ENCODE data around the gene INPP5E.

The INPP5E gene

GRCh38 chr9:136386018-136386417 lies 53.6 kb downstream of the INPP5E start:
- no peaks in the 10 kb centered on the region for H3K36me3 ChIP-seq (ENCODE audit: control insufficient read depth, insufficient read depth, low read length)

GRCh38 chr9:136385015-136385414 lies 54.6 kb downstream of the INPP5E start:
- Histone ChIP-seq H3K79me2 (no peaks in the 10 kb centered on the region), H3K9ac (no peak overlapping the region), H3K27ac (no peak overlapping the region), H3K27me3 (ENCODE audit: control insufficient read depth, insufficient read depth, low read length) (no peaks in the 10 kb centered on the region), H3K4me1 (no peaks in the 10 kb centered on the region), H3K4me2 (ENCODE audit: low read length) (no peak overlapping the region), H3K4me3 (ENCODE audit: low read depth, low read length) (no peak overlapping the region), H3K36me3 (ENCODE audit: control insufficient read depth, insufficient read depth, low read length) (no peaks in the 10 kb centered on the region), H2AFZ (no peak overlapping the region), H3K9me3 (ENCODE audit: control insufficient read depth, low read length) (no peaks in the 10 kb centered on the region)
- TF ChIP-seq, protein P1, sequence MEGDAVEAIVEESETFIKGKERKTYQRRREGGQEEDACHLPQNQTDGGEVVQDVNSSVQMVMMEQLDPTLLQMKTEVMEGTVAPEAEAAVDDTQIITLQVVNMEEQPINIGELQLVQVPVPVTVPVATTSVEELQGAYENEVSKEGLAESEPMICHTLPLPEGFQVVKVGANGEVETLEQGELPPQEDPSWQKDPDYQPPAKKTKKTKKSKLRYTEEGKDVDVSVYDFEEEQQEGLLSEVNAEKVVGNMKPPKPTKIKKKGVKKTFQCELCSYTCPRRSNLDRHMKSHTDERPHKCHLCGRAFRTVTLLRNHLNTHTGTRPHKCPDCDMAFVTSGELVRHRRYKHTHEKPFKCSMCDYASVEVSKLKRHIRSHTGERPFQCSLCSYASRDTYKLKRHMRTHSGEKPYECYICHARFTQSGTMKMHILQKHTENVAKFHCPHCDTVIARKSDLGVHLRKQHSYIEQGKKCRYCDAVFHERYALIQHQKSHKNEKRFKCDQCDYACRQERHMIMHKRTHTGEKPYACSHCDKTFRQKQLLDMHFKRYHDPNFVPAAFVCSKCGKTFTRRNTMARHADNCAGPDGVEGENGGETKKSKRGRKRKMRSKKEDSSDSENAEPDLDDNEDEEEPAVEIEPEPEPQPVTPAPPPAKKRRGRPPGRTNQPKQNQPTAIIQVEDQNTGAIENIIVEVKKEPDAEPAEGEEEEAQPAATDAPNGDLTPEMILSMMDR (IDR thresholded peaks at IDR 0.05): no peak

More at GRCh38 chr9:136386018-136386417, 53.6 kb downstream of the INPP5E start:
- no peak overlapping the region for H3K9ac ChIP-seq
- H3K79me2 ChIP-seq: no peaks in the 10 kb centered on the region
- no peaks in the 10 kb centered on the region for H3K27me3 ChIP-seq (ENCODE audit: control insufficient read depth, insufficient read depth, low read length)
- no peaks in the 10 kb centered on the region for H3K9me3 ChIP-seq (ENCODE audit: control insufficient read depth, low read length)
- H3K4me1 ChIP-seq: no peaks in the 10 kb centered on the region
- no peak overlapping the region for H2AFZ ChIP-seq
- TF ChIP-seq, protein P1 (IDR thresholded peaks at IDR 0.05): no peak
- no peak overlapping the region for H3K4me2 ChIP-seq (ENCODE audit: low read length)
- no peak overlapping the region for H3K27ac ChIP-seq
- no peak overlapping the region for H3K4me3 ChIP-seq (ENCODE audit: low read depth, low read length)

DNA sequence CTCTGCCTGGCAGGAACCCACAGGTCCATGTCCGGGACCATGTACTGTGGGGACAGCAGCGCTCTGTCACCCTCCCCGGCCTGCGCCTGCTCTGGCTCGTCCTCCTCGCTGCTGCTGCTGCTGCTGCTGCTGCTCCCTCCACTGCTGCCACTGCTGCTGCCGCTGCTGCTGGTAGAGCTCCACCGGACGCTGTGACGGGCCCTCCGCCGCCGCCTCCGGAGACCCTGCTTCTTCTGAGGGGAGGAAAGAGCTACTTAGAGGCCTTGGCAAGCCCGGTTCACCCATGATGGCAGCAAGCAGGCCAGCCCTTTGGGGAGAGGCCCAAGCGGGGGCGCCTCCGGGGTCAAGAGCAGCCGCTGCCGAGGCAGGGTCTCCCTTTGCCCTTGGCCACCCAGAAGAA lies 56.2 kb downstream of the INPP5E start:
- H3K4me3 ChIP-seq (ENCODE audit: low read depth, low read length): no peak overlapping the region
- no peak overlapping the region for H3K4me2 ChIP-seq (ENCODE audit: low read length)
- H3K36me3 ChIP-seq (ENCODE audit: control insufficient read depth, insufficient read depth, low read length): no peaks in the 10 kb centered on the region
- no peak overlapping the region for H3K27ac ChIP-seq
- no peak overlapping the region for H3K9ac ChIP-seq
- H3K4me1 ChIP-seq: no peaks in the 10 kb centered on the region
- H2AFZ ChIP-seq: no peak overlapping the region
- no peaks in the 10 kb centered on the region for H3K79me2 ChIP-seq
- no peaks in the 10 kb centered on the region for H3K9me3 ChIP-seq (ENCODE audit: control insufficient read depth, low read length)
- H3K27me3 ChIP-seq (ENCODE audit: control insufficient read depth, insufficient read depth, low read length): no peaks in the 10 kb centered on the region
- TF ChIP-seq, protein P1 (IDR thresholded peaks at IDR 0.05): no peak

DNA sequence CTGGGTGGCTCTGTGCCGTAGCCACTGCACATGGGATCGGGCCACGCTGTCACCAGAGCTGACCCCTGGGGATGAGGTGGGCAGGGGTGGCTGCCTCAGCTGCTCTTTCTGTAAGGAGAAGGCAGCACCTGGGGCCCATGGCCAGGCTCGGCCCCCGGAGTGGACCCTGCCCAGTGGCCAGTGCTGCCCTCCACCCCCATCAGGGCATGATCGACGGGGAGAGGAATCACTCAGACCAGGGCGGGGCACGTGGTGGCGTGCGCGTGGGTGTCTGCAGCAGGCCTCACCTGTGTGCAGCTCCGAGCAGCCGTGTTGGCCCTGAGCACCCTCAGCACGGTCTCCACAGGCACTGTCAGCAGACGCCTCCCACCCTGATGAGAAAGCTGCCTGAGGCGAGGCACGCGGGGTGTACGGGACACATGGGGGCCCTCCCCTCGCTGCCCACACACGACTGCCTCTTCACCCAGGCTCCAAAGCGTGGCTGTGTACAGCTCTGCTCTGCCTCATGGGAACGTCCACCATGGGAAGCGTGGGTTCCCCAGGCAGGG lies 57.6 kb downstream of the INPP5E start:
- Histone ChIP-seq H3K27me3 (ENCODE audit: control insufficient read depth, insufficient read depth, low read length) (no peaks in the 10 kb centered on the region), H3K9ac (no peak overlapping the region), H2AFZ (no peak overlapping the region), H3K4me2 (ENCODE audit: low read length) (no peak overlapping the region), H3K4me3 (ENCODE audit: low read depth, low read length) (no peak overlapping the region), H3K9me3 (ENCODE audit: control insufficient read depth, low read length) (no peaks in the 10 kb centered on the region), H3K36me3 (ENCODE audit: control insufficient read depth, insufficient read depth, low read length) (no peaks in the 10 kb centered on the region), H3K4me1 (no peaks in the 10 kb centered on the region), H3K79me2 (no peaks in the 10 kb centered on the region), H3K27ac (no peak overlapping the region)
- TF ChIP-seq, protein P1 (IDR thresholded peaks at IDR 0.05): no peak

DNA sequence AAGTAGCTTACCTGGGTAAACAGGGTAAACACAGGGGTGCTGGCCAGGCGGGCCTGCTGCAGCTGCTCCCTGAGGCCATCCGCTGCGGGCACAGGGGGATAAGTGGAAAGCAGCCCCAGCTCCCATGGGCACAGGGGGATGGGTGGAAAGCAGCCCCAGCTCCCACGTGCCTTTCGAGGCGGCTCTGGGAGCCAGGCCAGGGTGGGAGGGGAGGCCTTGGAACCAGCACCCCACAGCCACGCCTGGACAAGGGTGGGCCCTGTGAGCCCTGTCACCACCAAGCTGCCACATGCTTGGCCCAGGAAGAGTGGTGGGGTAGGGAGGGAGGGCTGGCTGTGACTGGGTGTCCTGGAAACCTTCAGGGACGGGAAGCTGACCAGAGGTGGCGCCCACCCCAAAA lies 58.3 kb downstream of the INPP5E start:
- Histone ChIP-seq H3K36me3 (ENCODE audit: control insufficient read depth, insufficient read depth, low read length) (no peaks in the 10 kb centered on the region), H3K4me1 (no peaks in the 10 kb centered on the region)

More for the DNA sequence above, 58.3 kb downstream of the INPP5E start:
- TF ChIP-seq, protein P1 (IDR thresholded peaks at IDR 0.05): no peak
- no peaks in the 10 kb centered on the region for H3K79me2 ChIP-seq
- no peak overlapping the region for H3K27ac ChIP-seq
- H3K27me3 ChIP-seq (ENCODE audit: control insufficient read depth, insufficient read depth, low read length): no peaks in the 10 kb centered on the region
- no peak overlapping the region for H2AFZ ChIP-seq
- H3K9ac ChIP-seq: no peak overlapping the region
- H3K4me3 ChIP-seq (ENCODE audit: low read depth, low read length): no peak overlapping the region
- no peaks in the 10 kb centered on the region for H3K9me3 ChIP-seq (ENCODE audit: control insufficient read depth, low read length)
- no peak overlapping the region for H3K4me2 ChIP-seq (ENCODE audit: low read length)
